B cell (primary cell): Measurements from ENCODE around the gene WASHC4. TPM values are rescaled to one million over a fixed set of nuclear protein-coding genes. Genes with fewer than 3 reads are reported as not detected.
A peak's percentile ranks its signal among the peaks of the same experiment; 100 is the strongest.

Experiments used
- ATAC-seq: fragments of 200-7000 bp; cut with Tn5 transposase; one replicate; pipeline ENCODE4 v1.10.0; 2021; ENCODE audit warnings: low read depth, mild to moderate bottlenecking, moderate number of reproducible peaks, moderate library complexity
- CTCF ChIA-PET: fragments of 350-600 bp; sonication (Branson Sonifier 250); formaldehyde crosslinking; loops from one replicate; lab custom pipeline; 2021; ENCODE audit warnings: antibody characterized with exemption, inconsistent platforms; lab: Charles Lee
- POLR2A ChIA-PET: fragments of 350-600 bp; sonication (Branson Sonifier 250); formaldehyde crosslinking; loops from one replicate; lab custom pipeline; 2021; ENCODE audit warnings: antibody characterized with exemption; lab: Charles Lee
- DNase-seq: peaks from one replicate; pipeline ENCODE4 v3.0.0; 2013
- H2AFZ ChIP-seq: 2 replicates; pipeline ENCODE4 v1.6.1; 2012; ENCODE audit warnings: mild to moderate bottlenecking, low read depth, low read length; ENCODE audit not compliant: insufficient read depth, poor library complexity, severe bottlenecking
- H3K27ac ChIP-seq, 2 donors: 1 replicate in 1 of 2; 2 replicates in 1 of 2; pipeline ENCODE4 v1.5.1; 2012 to 2013; ENCODE audit warnings: low read length in 2 of 2, mild to moderate bottlenecking in 2 of 2, moderate library complexity in 1 of 2
- H3K27me3 ChIP-seq, 4 experiments: fragments of 200-600 bp in 1 of 4; sonication (generic) in 1 of 4; replicated peaks in 1 of 4; 1 replicate in 2 of 4; 2 replicates in 2 of 4; pipeline versions ENCODE4 v1.6.1 to v1.7.0; 2013 to 2016; ENCODE audit warnings: low read length in 3 of 4, mild to moderate bottlenecking in 2 of 4, mixed read lengths in 1 of 4, moderate library complexity in 1 of 4; ENCODE audit not compliant: insufficient read depth in 4 of 4, control insufficient read depth in 3 of 4; ENCODE audit errors: control extremely low read depth in 1 of 4
- H3K36me3 ChIP-seq, 2 experiments: replicated peaks in 1 of 2; 1 replicate in 1 of 2; 2 replicates in 1 of 2; pipeline versions ENCODE4 v1.6.1 to v1.7.1; 2013; ENCODE audit warnings: low read length in 1 of 2; ENCODE audit not compliant: insufficient read depth in 2 of 2, control insufficient read depth in 1 of 2; ENCODE audit errors: control extremely low read depth in 1 of 2, extremely low read depth in 1 of 2
- H3K4me1 ChIP-seq, 2 donors: fragments of 200-600 bp in 1 of 2; sonication (generic) in 1 of 2; 1 replicate in 1 of 2; 2 replicates in 1 of 2; pipeline versions ENCODE4 v1.5.1 to v1.6.1; 2013 to 2017; ENCODE audit warnings: low read length in 2 of 2; ENCODE audit not compliant: control insufficient read depth in 2 of 2, insufficient read depth in 2 of 2
- H3K4me2 ChIP-seq: replicated peaks from 2 replicates; pipeline ENCODE3; 2012; ENCODE audit warnings: mild to moderate bottlenecking, low read depth, low read length; ENCODE audit not compliant: poor library complexity, severe bottlenecking
- H3K4me3 ChIP-seq, 5 experiments: fragments of 200-600 bp in 1 of 5; sonication (generic) in 1 of 5; 1 replicate in 3 of 5; 2 replicates in 2 of 5; pipeline versions ENCODE4 v1.5.1 to v1.7.0; 2011 to 2016; ENCODE audit warnings: low read length in 4 of 5, mild to moderate bottlenecking in 4 of 5, low read depth in 2 of 5, control low read depth in 1 of 5, moderate library complexity in 1 of 5; ENCODE audit not compliant: insufficient read depth in 1 of 5; ENCODE audit errors: control extremely low read depth in 1 of 5, extremely low read depth in 1 of 5
- H3K79me2 ChIP-seq: fragments of 200-600 bp; sonication (generic); one replicate; pipeline ENCODE4 v1.6.0; 2016; ENCODE audit warnings: low read length; ENCODE audit not compliant: control insufficient read depth, insufficient read depth
- H3K9ac ChIP-seq: fragments of 200-600 bp; sonication (generic); 2 replicates; pipeline ENCODE4 v1.6.1; 2017; ENCODE audit warnings: mild to moderate bottlenecking, low read length, moderate library complexity
- H3K9me3 ChIP-seq, 3 donors: one replicate each; pipeline versions ENCODE4 v1.6.1 to v1.7.1; 2013; ENCODE audit warnings: low read length in 2 of 3; ENCODE audit not compliant: control insufficient read depth in 2 of 3, insufficient read depth in 1 of 3; ENCODE audit errors: control extremely low read depth in 1 of 3
- H4K20me1 ChIP-seq: 2 replicates; pipeline ENCODE4 v1.6.0; 2012; ENCODE audit warnings: mild to moderate bottlenecking, low read length; ENCODE audit not compliant: insufficient read depth, control insufficient read depth, poor library complexity, severe bottlenecking
- H3K27ac Mint-ChIP-seq: one replicate; pipeline ENCODE4 v1.8.0; 2021; ENCODE audit warnings: mixed read lengths
- H3K27me3 Mint-ChIP-seq: one replicate; pipeline ENCODE4 v1.8.0; 2021; ENCODE audit warnings: mixed read lengths
- H3K4me1 Mint-ChIP-seq: one replicate; pipeline ENCODE4 v1.8.0; 2021; ENCODE audit warnings: mixed read lengths
- H3K4me3 Mint-ChIP-seq: one replicate; pipeline ENCODE4 v1.8.0; 2021; ENCODE audit warnings: mixed read lengths
- H3K9me3 Mint-ChIP-seq: one replicate; pipeline ENCODE4 v1.8.0; 2022; ENCODE audit warnings: mixed read lengths; ENCODE audit not compliant: insufficient read depth
- CTCF ChIP-seq: fragments of 200-600 bp; IDR thresholded peaks from one replicate; pipeline ENCODE4 v1.8.0; 2022; ENCODE audit warnings: antibody characterized with exemption, mild to moderate bottlenecking
- EZH2 ChIP-seq: IDR thresholded peaks from 2 replicates; pipeline ENCODE4 v1.6.1; 2012; ENCODE audit warnings: borderline replicate concordance, low read depth, mild to moderate bottlenecking, moderate library complexity, low read length; ENCODE audit not compliant: insufficient read depth, poor library complexity, severe bottlenecking
- WGBS: methylation state at CpG from one replicate; pipeline ENCODE4 v1.1.5; 2013; ENCODE audit warnings: missing lambda C conversion rate; ENCODE audit not compliant: insufficient coverage; 5-methylcytosine and 5-hydroxymethylcytosine counted together
- intact Hi-C: fragments of 100-400 bp; cut with micrococcal nuclease; formaldehyde crosslinking; loops from one replicate; pipeline ENCODE4 v1.10.0; 2022
- polyA plus RNA-seq: library from polyadenylated mRNA; depleted of rRNA; stranded (reverse); fragments of >200 nt; gene quantifications from 2 replicates; pipeline ENCODE4 v1.2.3, GENCODE V29; 2012
- total RNA-seq, 2 donors: library from RNA; stranded (reverse); fragments of 120-200 nt in 1 of 2; gene quantifications; 1 replicate in 1 of 2; 2 replicates in 1 of 2; pipeline versions ENCODE4 v1.2.3 to v1.2.4, GENCODE V29; 2013 to 2022

WASHC4 gene
- total and polyA plus RNA-seq, 2 donors (not counting 1 experiment from before 2014, with no cell fraction given) = 55.2 to 240 TPM

DNA sequence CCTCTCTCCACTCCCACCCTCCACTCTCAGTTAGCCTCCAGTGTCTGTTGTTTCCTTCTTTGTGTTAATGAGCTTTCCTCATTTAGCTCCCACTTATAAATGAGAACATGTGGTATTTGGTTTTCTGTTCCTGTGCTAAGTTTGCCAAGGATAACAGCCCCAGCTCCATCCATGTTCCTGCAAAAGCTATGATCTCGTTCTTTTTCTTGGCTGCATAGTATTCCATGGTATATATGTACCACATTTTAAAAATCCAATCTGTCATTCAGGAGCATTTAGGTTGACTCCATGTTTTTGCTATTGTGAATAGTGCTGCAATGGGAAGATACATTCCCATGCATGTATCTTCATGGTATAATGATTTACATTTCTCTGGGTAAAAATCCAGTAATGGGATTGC lies 2.8 kb upstream of the WASHC4 start:
- ATAC-seq = no peak
- peaks cover 12% of the 10 kb centered on the region for H3K4me1 Mint-ChIP-seq
- no peak overlapping the region for H3K4me2 ChIP-seq
- H3K36me3 ChIP-seq = no peaks in the 10 kb centered on the region
- no peak for TF ChIP-seq EZH2
- no peak for TF ChIP-seq CTCF
- no peak overlapping the region for H3K4me3 Mint-ChIP-seq
- no peak overlapping the region for H3K4me3 ChIP-seq
- peaks cover 2 to 7% of the 10 kb centered on the region in 2 donors for H3K4me1 ChIP-seq
- peaks cover 12% of the 10 kb centered on the region for H3K27me3 Mint-ChIP-seq
- H3K79me2 ChIP-seq = peaks cover 26% of the 10 kb centered on the region
- peaks cover 3% of the 10 kb centered on the region for H3K9me3 Mint-ChIP-seq
- peaks cover 4% of the 10 kb centered on the region for H4K20me1 ChIP-seq
- WGBS = no CpG with 5 or more reads among the region's 1 CpG
- intact Hi-C loops = loop anchor here (5.0 kb wide), 3 partner anchors 147 to 1262 kb away; partner anchors contain the start of genes C12orf75, NT5DC3 and SLC41A2
- no peak for DNase-seq
- peaks cover 0 to 3% (median 0%) of the 10 kb centered on the region in 3 donors for H3K9me3 ChIP-seq
- H3K27ac Mint-ChIP-seq = no peak overlapping the region
- H3K27ac ChIP-seq = no peak overlapping the region
- no peak overlapping the region for H3K9ac ChIP-seq
- H2AFZ ChIP-seq = no peak overlapping the region
- ChIA-PET POLR2A (no interaction called here), CTCF (no interaction called here)
- peaks cover 0 to 9% (median 0%) of the 10 kb centered on the region in 4 experiments for H3K27me3 ChIP-seq

GRCh38 chr12:105106621-105107020 lies 910 bp upstream of the WASHC4 start:
- Histone ChIP-seq H3K4me2 (peak overlapping the region; percentile 91), H3K27me3 (peaks cover 0 to 9% (median 0%) of the 10 kb centered on the region in 4 experiments), H3K4me1 (peaks cover 7 to 24% of the 10 kb centered on the region in 2 donors), H2AFZ (peak overlapping the region; percentile 97), H3K9ac (peak overlapping the region; percentile 98), H3K4me3 (peak overlapping the region; percentile 76 to 99 (median 96)), H3K9me3 (peaks cover 0 to 3% (median 0%) of the 10 kb centered on the region in 3 donors), H3K79me2 (peaks cover 45% of the 10 kb centered on the region), H3K36me3 (peaks cover 0 to 7% of the 10 kb centered on the region in 2 experiments), H3K27ac (no peak overlapping the region), H4K20me1 (peaks cover 19% of the 10 kb centered on the region)
- POLR2A ChIA-PET = no interaction called here
- CTCF ChIA-PET = interaction anchor here (1.7 kb wide), 1 partner anchor 725 kb away, joined by 4 read pairs; no protein-coding TSS in a partner anchor
- TF ChIP-seq CTCF (no peak), EZH2 (no peak)
- Mint-ChIP-seq H3K27me3 (peaks cover 12% of the 10 kb centered on the region), H3K4me1 (peaks cover 21% of the 10 kb centered on the region), H3K4me3 (peak overlapping the region; percentile 98), H3K27ac (peak overlapping the region; percentile 99), H3K9me3 (peaks cover 3% of the 10 kb centered on the region)
- WGBS = 100% methylated on average over 1 of the region's 7 CpGs
- intact Hi-C loops = loop anchor here (1.0 to 5.0 kb wide), 10 partner anchors 22 to 1264 kb away; partner anchors contain the start of genes ALDH1L2, APPL2, C12orf75 and EID3
- ATAC-seq = no peak
- peak; percentile 15 for DNase-seq
